ENCODE data around the gene RPL36A.

Gene RPL36A

DNA sequence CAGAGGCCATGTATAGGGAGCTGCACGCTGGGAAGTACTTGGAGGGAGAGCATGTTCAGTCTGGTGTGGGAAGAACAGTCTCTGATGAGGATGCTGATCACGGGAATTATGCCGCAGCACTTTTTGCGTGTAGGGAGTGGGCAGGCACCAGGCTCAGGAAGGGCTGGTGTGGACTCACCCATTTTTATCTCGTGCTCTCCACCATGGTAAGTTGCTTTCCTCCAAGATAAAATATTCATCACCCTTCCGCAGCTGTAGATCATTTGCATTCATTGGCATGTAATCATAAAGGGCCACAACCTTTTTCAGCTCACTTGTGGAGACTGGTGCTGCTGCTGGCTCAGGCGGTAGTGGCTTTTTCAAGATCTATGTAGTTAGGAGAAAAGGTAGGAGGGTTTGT is 30.4 kb upstream of the RPL36A start:
- no peak overlapping the region for H3K4me3 ChIP-seq (replicated peaks; ENCODE audit: low read depth, low read length)
- TF ChIP-seq CTCF (IDR thresholded peaks at IDR 0.05; ENCODE audit: low read length, missing control alignments), result no peak
- DNase-seq (ENCODE audit: low read depth), result no peak

GRCh38 chrX:101362116-101362515 is 28.7 kb upstream of the RPL36A start:
- DNase-seq (ENCODE audit: low read depth), result no peak
- H3K4me3 ChIP-seq (replicated peaks; ENCODE audit: low read depth, low read length), result no peak overlapping the region
- no peak for TF ChIP-seq CTCF (IDR thresholded peaks at IDR 0.05; ENCODE audit: low read length, missing control alignments)

- no peak overlapping the region for H3K4me3 ChIP-seq (replicated peaks; ENCODE audit: low read depth, low read length)
- no peak for DNase-seq (ENCODE audit: low read depth)
- no peak for TF ChIP-seq CTCF (IDR thresholded peaks at IDR 0.05; ENCODE audit: low read length, missing control alignments)
Measured at GRCh38 chrX:101362757-101363156, 28.1 kb upstream of the RPL36A start.

- TF ChIP-seq CTCF (IDR thresholded peaks at IDR 0.05; ENCODE audit: low read length, missing control alignments), result no peak
- no peak overlapping the region for H3K4me3 ChIP-seq (replicated peaks; ENCODE audit: low read depth, low read length)
- no peak for DNase-seq (ENCODE audit: low read depth)
Measured at GRCh38 chrX:101365301-101365795, 25.5 kb upstream of the RPL36A start.

DNA sequence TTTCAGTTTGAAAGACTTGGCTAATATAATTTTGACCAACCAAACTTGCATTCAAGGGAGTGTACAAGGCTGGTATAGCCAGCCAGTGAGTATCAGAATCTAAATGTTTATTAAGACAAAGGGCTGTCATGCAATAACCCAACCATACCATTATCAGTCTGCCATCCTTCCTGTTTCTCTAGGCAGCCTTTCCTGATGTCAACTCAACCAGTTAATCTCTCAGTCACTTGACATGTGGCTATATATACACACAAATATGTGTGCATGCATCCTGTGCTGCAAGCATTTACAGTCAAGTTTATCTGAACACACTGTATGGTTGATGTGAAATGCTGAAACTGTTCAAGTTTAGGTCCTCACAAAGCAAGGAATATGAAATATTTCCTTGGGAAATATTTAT is 22.0 kb upstream of the RPL36A start:
- TF ChIP-seq CTCF (IDR thresholded peaks at IDR 0.05; ENCODE audit: low read length, missing control alignments), result no peak
- no peak overlapping the region for H3K4me3 ChIP-seq (replicated peaks; ENCODE audit: low read depth, low read length)
- no peak for DNase-seq (ENCODE audit: low read depth)

GRCh38 chrX:101369687-101370086 is 21.1 kb upstream of the RPL36A start:
- DNase-seq (ENCODE audit: low read depth), result no peak
- H3K4me3 ChIP-seq (replicated peaks; ENCODE audit: low read depth, low read length), result no peak overlapping the region
- TF ChIP-seq CTCF (IDR thresholded peaks at IDR 0.05; ENCODE audit: low read length, missing control alignments), result no peak

DNA sequence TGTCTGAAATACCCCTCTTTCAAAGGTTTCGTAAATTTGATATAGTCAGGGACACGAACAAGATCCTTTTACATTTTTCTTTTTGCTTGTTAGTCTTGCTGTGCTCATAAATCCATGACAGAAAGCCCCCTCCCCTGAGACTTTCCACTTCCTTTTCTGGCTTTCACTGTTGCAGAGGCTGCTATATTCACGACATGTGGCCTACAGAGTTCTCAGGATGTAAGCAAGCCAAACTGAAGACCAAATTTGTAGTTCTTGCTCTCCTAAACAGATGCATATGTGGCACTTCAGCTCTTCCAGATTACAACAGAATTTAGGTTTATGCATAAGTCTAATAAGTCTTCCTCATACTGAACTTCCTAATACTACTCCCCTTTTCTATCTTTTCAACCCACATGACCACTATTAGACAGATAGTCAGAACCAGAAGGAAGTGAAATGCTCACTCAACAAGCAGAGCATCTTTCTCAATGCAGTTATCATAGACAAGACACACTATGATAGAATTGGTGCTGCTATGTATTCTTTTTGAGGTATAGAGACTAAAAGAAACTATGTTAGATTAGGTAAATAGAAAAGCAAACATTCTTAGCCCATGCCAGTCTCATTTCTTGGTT is 19.8 kb upstream of the RPL36A start:
- no peak for DNase-seq (ENCODE audit: low read depth)
- H3K4me3 ChIP-seq (replicated peaks; ENCODE audit: low read depth, low read length), result no peak overlapping the region
- no peak for TF ChIP-seq CTCF (IDR thresholded peaks at IDR 0.05; ENCODE audit: low read length, missing control alignments)
